HG02852 (cell line): ENCODE measurements around the gene COQ10A.
A peak's percentile ranks its signal among the peaks of the same experiment; 100 is the strongest.
"Not testable (repeated sequence)": the region's sequence is repeated elsewhere in the genome, so short reads cannot be mapped to it uniquely, and the experiment has no call there.

Experiments used
- ATAC-seq: cut with Tn5 transposase; IDR thresholded peaks from one replicate; pipeline ENCODE4 v1.9.1; 2021; ENCODE audit warnings: mild to moderate bottlenecking, moderate library complexity; ENCODE audit not compliant: unreplicated experiment

The COQ10A gene

DNA sequence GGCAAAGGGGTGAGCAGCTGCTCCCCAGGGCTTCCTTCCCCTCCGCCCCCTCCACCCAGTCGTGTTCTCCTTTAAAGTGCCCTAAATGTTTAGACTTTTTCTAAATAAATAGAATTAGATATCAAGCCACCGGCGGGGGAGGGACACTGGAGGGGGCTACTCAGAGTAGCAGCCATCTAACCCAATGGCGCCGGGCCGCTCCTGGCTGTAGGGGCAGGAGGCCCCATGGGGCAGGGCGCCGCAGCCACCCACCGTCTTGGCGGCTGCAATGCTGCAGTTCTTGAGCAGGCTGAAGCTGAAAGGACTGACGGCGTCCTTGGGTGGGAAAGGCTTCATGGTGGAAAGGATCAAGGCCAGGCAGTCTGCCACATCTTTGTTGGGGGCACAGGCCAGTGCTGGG is 23.8 kb upstream of the COQ10A start:
- no peak for ATAC-seq

GRCh38 chr12:56243731-56244181 is 23.0 kb upstream of the COQ10A start:
- no peak for ATAC-seq

DNA sequence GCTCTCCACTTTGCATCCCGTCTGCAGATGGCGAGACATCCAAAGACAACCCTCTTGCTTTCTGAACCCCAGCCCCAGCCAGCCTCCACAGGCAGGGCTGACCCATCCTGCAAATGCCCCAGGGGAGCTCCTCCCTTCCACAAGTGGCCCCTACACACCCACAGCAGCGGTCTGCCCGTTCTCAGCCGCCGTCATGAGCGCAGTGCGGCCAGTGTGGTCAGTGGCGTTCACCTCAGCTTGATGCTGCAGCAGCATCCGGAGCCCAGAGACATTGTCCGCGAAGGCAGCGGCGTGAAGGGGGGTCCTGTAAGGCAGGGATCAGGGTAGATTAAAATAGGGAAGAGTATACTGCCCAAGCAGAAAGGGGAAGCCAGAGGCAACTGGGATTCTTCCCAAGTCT is 22.2 kb upstream of the COQ10A start:
- no peak for ATAC-seq

DNA sequence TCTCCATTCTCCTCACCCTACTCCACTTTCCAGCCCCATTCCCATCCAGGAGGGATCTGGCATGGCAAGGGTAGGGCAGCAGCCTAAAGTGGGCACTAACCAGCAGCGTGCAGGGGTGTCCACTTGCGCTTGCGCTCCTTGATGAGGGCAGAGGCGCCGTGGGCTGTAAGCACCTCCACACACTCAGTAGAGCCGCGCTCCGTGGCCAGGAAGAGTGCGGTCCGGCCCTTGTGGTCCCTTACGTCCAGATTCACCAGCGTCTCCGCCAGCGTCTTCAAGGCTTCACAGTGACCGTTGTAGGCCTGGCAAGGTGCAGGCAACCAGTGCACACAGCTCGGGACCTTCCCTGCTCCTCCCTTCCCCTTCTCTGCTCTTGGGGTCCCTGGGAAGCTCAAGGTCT is 18.8 kb upstream of the COQ10A start:
- no peak for ATAC-seq

- ATAC-seq = no peak
Observed at GRCh38 chr12:56248711-56249110, 18.0 kb upstream of the COQ10A start.

GRCh38 chr12:56252649-56253048 is 14.1 kb upstream of the COQ10A start:
- no peak for ATAC-seq

DNA sequence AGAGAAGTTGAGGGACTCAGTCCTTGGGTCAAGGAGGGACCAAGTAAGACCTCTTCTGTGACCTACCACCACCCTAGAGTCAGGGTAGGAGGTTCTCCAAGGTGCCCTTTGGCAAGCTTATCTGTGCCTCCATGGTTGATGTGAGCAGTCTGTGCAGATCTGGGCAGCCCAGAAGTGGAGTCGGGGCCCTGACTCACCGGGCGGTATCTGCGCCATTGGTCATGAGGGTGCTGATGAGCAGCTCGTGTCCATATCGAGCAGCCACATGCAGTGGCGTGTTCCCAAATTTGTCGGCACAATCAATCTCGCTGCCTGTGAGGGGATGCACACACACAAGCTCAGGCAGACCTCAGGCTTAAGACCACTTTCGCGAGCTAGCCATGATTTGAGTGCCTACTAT is 13.7 kb upstream of the COQ10A start:
- ATAC-seq = no peak

GRCh38 chr12:56255671-56256070 is 11.1 kb upstream of the COQ10A start:
- ATAC-seq = no peak

- no peak for ATAC-seq
Observed at GRCh38 chr12:56256326-56256960, 10.3 kb upstream of the COQ10A start.

DNA sequence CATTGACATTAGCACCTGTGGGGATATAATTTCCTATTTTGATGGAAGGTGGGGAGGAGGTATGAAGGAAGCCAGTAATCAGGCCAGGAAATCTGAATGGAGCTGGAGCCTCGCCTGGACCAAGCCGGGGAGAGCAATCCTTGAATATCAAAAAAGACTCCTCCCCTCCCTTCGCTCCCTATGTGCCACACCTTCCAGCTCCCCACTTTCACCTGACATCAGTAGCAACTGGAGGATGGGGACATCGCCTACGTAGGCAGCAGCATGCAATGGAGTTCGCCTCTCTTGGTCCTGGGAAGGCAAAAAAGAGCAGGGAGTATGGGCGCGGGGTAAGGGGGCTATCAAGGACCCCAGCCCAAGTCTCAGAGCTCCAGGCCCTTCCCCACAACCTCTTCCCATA is 9.7 kb upstream of the COQ10A start:
- no peak for ATAC-seq

DNA sequence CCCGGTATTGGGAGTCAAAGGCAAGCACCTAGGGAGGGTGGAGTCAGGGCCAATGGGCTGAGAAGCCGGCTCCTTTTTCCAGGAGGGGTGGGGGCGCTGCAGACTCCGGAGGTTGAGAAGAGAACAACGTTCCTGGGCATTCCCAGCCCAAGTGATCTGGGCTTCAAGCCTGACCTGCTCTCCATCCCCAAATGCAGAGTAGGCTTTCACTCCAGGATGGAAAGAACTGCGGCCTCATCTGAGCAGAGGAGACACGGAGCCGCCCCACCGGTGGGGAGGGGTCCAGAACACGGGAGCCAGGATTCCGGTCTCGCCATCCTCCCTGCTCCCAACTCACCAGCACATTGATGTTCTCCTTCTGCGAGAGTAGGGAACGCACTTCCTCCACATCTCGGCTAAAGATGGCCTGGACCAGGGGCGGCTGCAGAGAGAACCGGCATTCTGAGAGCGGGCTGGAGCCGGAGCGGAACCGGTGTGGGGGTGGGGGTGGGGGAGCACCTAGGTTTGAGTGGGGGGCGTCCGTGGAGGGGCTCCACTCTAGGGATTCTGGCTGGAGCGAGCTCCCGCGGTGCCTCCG is 9.2 kb upstream of the COQ10A start:
- ATAC-seq = peak; percentile 8

- ATAC-seq = peak; percentile 91
Observed at GRCh38 chr12:56258068-56258819, 8.5 kb upstream of the COQ10A start, which contains the start of gene ANKRD52. Gene ANKRD52, minus strand, starts transcription at chr12:56258384. Its CDS starts 115 bp downstream, at chr12:56258269.

- ATAC-seq = no peak
Observed at GRCh38 chr12:56258820-56259183, 7.9 kb upstream of the COQ10A start.

GRCh38 chr12:56260380-56260779 is 6.4 kb upstream of the COQ10A start:
- ATAC-seq = no peak

GRCh38 chr12:56260921-56261320 is 5.8 kb upstream of the COQ10A start:
- ATAC-seq = no peak

DNA sequence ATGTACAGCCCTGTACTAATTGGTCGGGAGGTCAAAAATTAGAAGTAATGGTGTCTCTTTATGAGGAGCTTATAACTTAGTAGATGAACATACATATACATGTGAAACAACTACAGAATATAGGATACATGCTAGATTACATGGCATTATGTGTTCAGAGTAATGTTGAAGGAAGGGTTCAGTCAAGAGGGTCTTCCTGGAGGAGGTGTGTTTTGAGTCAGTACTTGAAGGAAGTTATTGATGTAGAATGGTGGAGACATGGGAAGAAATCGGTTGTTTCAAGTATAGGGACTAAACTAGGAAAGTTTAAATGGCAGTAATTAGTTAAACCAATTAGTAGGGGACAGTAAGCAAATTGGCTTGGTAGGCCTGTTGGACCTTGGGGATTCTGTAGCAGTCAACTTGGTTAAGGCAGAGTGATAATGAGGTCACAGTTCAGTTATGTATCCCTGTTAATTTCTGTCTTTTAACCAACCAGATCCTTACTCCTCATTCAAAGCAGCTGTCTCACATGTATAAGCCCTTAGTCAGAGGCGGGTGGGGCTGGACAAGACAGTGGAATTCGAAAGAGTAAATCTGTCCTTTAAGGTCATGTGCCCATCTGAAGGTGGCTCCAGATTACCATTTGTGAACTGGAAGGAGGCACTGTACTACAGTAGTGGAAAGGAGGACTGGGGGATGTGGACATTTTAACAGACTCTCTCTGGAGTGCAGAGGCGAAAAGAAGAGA is 5.1 kb upstream of the COQ10A start:
- ATAC-seq = no peak

DNA sequence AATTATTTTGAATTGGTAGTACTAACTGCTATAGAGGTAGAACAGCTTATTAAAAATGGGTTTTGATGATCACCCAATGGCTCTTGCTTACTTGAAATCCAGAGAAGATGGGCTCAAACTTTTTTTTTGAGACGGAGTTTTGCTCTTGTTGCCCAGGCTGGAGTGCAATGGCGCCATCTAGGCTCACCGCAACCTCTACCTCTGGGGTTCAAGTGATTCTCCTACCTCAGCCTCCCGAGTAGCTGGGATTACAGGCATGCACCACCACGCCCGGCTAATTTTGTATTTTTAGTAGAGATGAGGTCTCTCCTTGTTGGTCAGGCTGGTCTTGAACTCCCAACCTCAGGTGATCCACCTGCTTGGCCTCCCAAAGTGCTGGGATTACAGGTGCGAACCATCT is 3.8 kb upstream of the COQ10A start:
- not testable (repeated sequence) for ATAC-seq

DNA sequence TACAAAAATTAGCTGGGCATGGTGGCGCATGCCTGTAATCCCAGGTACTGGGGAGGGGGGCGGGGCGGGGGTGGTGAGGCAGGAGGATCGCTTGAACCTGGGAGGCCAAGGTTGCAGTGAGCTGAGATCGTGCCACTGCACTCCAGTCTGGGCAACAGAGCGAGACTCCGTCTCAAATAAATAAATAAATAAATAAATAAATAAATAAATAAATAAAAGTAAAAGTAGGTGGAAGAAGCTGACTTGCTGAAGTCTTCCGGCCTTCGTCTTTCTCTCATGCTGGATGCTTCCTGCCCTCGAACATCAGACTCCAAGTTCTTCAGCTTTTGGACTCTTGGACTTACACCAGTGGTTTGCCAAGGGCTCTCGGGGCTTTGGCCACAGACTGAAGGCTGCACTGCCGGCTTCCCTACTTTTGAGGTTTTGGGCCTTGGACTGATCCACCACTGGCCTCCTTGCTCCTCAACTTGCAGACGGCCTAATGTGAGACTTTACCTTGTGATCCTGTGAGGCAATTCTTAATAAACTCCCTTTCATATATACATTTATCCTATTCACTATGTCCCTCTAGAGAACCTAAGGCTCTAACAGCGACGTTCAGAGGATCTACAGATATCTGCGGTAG is 562 bp upstream of the COQ10A start:
- ATAC-seq = not testable (repeated sequence)

- no peak for ATAC-seq
Observed at GRCh38 chr12:56267443-56268071, 815 bp downstream of the COQ10A start.

GRCh38 chr12:56271031-56271430 is 4.3 kb downstream of the COQ10A start:
- no peak for ATAC-seq

DNA sequence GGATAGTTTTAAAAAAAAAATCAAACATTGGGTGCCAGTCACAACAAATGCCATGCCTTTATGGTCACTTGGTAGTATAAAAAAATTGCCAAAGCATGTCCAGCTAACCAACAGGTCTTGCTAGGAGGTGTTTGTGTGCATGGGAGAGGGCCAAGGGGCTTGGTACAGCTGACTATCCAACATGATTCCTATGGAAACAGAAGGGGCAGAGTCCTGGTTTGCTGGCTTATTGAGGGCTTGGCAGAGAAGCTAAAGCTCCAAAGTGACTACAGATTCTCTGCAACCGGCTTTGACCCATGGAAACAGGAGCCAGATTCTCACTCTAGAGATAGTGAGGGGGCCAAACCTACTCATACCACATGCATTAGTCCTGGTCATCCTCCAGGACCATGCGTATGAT is 5.7 kb downstream of the COQ10A start:
- ATAC-seq = not testable (repeated sequence)
